Measurements from ENCODE around the gene NME1.

The NME1 gene

DNA sequence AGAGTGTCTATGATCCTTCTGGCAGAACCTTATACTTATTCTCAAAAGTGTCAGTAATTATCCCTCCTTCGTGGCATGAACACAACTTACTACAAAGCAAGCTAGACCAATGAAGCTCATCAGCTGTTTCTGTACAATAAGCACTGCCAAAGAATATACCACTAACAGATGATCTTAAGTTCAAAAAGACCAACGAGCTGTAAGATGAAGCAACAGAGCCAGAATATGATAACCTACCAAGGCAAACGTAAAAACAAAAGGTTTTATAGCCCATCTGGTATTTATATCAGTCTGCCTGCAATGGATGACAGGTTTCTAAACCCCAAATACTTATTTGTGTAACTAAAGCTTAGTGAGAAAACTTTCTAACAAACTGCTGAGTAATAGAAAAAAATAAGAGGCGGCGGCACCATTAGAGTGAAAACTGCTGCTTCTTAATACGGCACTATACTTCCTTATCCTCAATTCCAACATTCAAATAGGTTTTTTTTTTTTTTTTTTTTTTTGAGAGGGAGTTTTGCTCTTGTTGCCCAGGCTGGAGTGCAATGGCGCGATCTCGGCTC is 35.0 kb downstream of the NME1 start:
- DNase-seq (ENCODE audit: low read depth in 1 of 2, low spot score in 1 of 2), result no peak

DNA sequence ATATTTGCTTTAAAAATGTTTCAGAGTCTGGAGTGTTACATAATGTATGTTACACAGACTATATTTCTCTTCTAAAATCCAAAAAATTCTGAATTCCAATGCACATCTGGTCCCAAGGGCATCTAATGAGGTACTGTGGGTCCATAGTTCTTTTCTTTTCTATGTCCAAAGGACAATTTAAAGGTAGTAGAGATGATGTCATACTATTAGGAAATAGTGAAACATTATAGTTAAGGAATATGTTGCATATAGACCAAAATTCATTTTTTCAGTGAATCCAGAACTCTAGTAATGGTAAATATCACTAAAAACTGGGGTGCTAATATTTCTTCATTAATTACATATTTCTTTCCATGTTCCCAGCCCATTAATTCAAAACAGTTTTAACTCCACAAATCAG is 35.8 kb downstream of the NME1 start:
- no peak for DNase-seq (ENCODE audit: low read depth in 1 of 2, low spot score in 1 of 2)

DNA sequence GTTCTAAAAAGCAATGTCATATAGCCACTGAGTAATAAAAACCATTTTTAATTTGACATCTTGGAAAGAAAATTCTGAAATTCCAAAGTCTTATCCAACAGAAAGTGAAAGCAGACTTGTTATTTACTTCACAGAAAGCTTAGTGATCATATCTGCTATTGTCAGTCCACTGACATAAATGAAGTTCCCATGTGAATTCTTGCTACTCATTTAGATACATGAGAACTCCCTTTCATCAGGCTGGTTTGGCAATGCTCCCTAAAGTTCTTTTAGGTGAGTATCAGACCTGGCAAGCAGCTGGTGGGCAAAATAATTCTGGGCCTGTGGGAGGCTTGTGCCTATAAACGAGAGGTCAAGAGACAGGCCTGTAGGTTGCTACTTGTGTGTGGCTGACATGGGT is 36.3 kb downstream of the NME1 start:
- no peak for DNase-seq (ENCODE audit: low read depth in 1 of 2, low spot score in 1 of 2)

DNA sequence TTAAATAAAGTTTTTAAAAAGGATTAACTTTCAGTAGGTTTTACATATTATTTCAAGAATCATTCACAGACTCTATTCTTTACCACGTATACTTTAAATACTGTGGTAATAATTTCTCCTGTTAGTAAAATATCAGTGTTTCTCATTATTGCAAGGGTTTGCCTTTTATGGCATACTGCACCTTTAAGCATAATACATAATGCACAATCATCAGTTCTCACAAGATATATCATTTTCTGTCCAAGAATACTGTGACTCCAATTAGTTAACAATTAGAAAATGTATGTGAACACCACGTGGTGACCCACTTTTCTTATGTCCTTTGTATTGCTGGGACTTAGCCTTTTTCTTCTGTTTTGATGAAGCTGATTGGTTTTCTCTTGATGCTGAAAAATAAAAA is 38.5 kb downstream of the NME1 start:
- no peak for DNase-seq (ENCODE audit: low read depth in 1 of 2, low spot score in 1 of 2)

DNA sequence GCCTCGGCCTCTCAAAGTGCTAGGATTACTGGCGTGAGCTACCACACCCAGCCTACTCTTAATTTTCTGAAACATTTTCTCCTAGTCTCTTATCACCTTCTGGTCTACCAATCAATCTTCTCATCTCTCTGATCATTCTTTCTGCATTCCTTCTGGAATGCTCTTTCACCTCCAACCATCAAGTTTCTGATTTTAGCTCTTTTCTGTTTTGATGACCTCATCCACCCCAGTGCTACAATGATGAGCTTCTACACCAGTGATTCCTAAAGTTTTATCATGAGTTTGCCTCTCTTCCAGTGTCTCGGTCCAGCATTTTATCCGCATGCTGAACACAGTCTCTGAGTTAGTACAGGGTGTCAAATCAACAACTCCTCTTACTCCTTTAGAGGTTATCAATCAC is 44.4 kb downstream of the NME1 start:
- no peak for DNase-seq (ENCODE audit: low read depth in 1 of 2, low spot score in 1 of 2)

DNA sequence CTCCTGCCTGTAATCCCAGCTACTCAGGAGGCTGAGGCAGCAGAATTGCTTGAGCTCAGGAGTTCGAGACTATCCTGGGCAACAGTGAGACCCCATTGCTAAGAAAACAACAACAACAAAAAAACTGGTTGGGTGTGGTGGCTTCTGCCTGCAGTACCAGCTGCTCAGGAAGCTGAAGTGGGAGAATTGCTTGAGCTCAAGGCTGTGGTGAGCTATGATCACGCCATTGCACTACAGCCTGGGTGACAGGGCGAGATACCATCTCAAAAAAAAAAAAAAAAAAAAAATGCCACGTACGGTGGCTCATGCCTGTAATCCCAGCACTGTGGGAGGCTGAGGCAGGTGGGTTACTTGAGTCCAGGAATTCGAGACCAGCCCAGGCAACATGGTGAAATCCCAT is 46.9 kb downstream of the NME1 start:
- DNase-seq (ENCODE audit: low read depth in 1 of 2, low spot score in 1 of 2), result no peak

DNA sequence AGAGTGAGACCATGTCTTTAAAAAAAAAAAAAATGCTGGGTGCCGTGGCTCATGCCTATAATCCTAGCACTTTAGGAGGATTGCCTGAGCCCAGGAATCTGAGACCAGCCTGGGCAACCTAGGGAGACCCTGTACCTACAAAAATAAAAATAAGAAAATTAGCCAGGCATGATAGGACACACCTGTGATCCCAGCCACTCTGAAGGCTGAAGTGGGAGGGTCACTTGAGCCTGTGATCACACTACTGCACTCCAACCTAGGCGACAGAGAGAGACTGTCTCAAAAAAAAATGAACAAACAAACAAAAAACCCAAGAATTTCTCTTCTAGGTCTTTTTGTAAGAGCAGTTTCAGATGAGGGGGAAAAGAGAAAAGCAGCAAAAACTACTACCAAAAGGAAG is 47.5 kb downstream of the NME1 start:
- no peak for DNase-seq (ENCODE audit: low read depth in 1 of 2, low spot score in 1 of 2)

DNA sequence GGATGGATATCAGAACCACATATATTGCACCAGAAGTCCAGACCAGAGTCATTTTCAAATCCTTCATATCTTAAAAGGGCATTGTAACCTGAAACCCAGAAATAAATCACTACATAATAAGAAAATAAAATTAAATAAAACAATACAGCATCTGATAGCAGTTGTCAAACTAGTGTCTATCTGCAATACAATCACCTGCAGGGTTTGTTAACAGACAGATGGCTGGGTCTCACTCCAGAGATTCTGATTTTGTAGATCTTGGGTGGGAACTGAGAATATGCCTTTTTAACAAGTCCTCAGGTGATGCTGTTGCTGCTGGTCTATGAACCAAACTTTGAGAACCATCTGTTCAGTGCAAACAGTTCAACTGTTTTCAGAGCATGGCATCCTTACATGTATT is 50.5 kb downstream of the NME1 start:
- DNase-seq (ENCODE audit: low read depth in 1 of 2, low spot score in 1 of 2), result no peak

All from activated T-helper 1 cell treated with anti-CD3 and anti-CD28 coated beads, Interleukin-2, amount 50 U/mL, for 16 hours (primary cell).